Spleen (tissue), 13 donors: ENCODE results near the gene CYP2A7. TPM values are rescaled to one million over a fixed set of nuclear protein-coding genes. Genes with fewer than 3 reads are reported as not detected.
"Not testable (repeated sequence)": the region's sequence is repeated elsewhere in the genome, so short reads cannot be mapped to it uniquely, and the experiment has no call there.

ENCODE experiments used
- DNase-seq: peaks from one replicate; pipeline ENCODE4 v3.0.0-alpha.2; 2020
- H3K27ac ChIP-seq, 8 donors: fragments of 200-600 bp; sonication (generic) in 7 of 8; 1 replicate in 4 of 8; 2 replicates in 4 of 8; pipeline versions ENCODE4 v1.5.0 to v1.8.0; 2016 to 2021; ENCODE audit warnings: inconsistent platforms in 4 of 8, mild to moderate bottlenecking in 4 of 8, moderate library complexity in 1 of 8
- H3K27me3 ChIP-seq, 7 donors: fragments of 200-600 bp; sonication (generic) in 6 of 7; replicated peaks in 1 of 7; 1 replicate in 4 of 7; 2 replicates in 3 of 7; pipeline versions ENCODE4 v1.5.0 to v1.8.0; 2016 to 2021; ENCODE audit warnings: inconsistent platforms in 3 of 7, mild to moderate bottlenecking in 1 of 7
- H3K36me3 ChIP-seq, 6 donors: fragments of 200-600 bp; sonication (generic) in 5 of 6; 1 replicate in 4 of 6; 2 replicates in 2 of 6; pipeline versions ENCODE4 v1.5.0 to v1.8.0; 2016 to 2021; ENCODE audit warnings: inconsistent platforms in 2 of 6
- H3K4me1 ChIP-seq, 6 donors: fragments of 200-600 bp; sonication (generic) in 5 of 6; 1 replicate in 3 of 6; 2 replicates in 3 of 6; pipeline versions ENCODE4 v1.5.0 to v1.8.0; 2016 to 2021; ENCODE audit warnings: inconsistent platforms in 3 of 6
- H3K4me3 ChIP-seq, 8 donors: fragments of 200-600 bp; sonication (generic) in 7 of 8; 1 replicate in 4 of 8; 2 replicates in 4 of 8; pipeline versions ENCODE4 v1.5.0 to v1.8.0; 2016 to 2021; ENCODE audit warnings: inconsistent platforms in 4 of 8, mild to moderate bottlenecking in 4 of 8, moderate library complexity in 2 of 8
- H3K9me3 ChIP-seq, 8 donors: fragments of 200-600 bp; sonication (generic) in 7 of 8; 1 replicate in 4 of 8; 2 replicates in 4 of 8; pipeline versions ENCODE4 v1.5.0 to v1.8.0; 2016 to 2021; ENCODE audit warnings: inconsistent platforms in 4 of 8
- CTCF ChIP-seq, 11 experiments: fragments of 200-600 bp in 7 of 11; fragments of 450-650 bp in 4 of 11; sonication (generic) in 4 of 11; IDR thresholded peaks in 8 of 11; conservative IDR thresholded peaks in 3 of 11; 1 replicate in 7 of 11; 2 replicates in 4 of 11; pipeline versions ENCODE4 v1.4.0 to v1.8.0; 2016 to 2021; ENCODE audit warnings: antibody characterized with exemption in 11 of 11, inconsistent platforms in 4 of 11, mild to moderate bottlenecking in 1 of 11
- POLR2A ChIP-seq, 3 donors: fragments of 450-650 bp; IDR thresholded peaks; one replicate each; pipeline ENCODE4 v1.5.1; 2017; ENCODE audit warnings: antibody characterized with exemption in 3 of 3, mild to moderate bottlenecking in 1 of 3
- POLR2AphosphoS5 ChIP-seq, 3 donors: sonication (generic); formaldehyde crosslinking; IDR thresholded peaks; one replicate each; pipeline ENCODE4 v1.5.1; 2017; ENCODE audit warnings: antibody characterized with exemption in 3 of 3
- WGBS, 5 donors: extraction: QIAGEN DNeasy Blood & Tissue Kit in 3 of 5; methylation state at CpG; one replicate each; pipeline versions ENCODE4 v1.1.5 to v1.1.7; 2013 to 2018; 5-methylcytosine and 5-hydroxymethylcytosine counted together
- intact Hi-C: fragments of 100-400 bp; cut with DNase I; formaldehyde crosslinking; loops from one replicate; pipeline ENCODE4 v1.15.0; 2023; ENCODE audit warnings: low total_unique reads
- long read RNA-seq, 2 donors: transcript quantifications; one replicate each; lab custom pipeline, GENCODE V29; 2026
- polyA plus RNA-seq, 3 donors: library from polyadenylated mRNA; stranded (reverse); fragments of 200-250 nt; gene quantifications; one replicate each; pipeline ENCODE4 v1.2.1, GENCODE V29; 2013
- total RNA-seq, 7 donors: library from RNA; depleted of rRNA in 3 of 7; stranded (reverse); fragments of >200 nt in 3 of 7; fragmentation: NEBNext Ultra II Directional in 4 of 7; extraction: Animal tissue kit (Norgen Biotek cat#: 25700) in 4 of 7; gene quantifications; one replicate each; pipeline versions ENCODE4 v1.1.0 to v1.2.1, GENCODE V29; 2016 to 2021
- donor health status: healthy with polysubstance abuse.
- donor health status: DM: no; HTN: no; CAD: no; lungs with moderate emphysema.
- donor health status: DM: no; HTN: no; CAD: no.
- donor health status: Bipolar disorder and iron deficiency.
- donor health status: healthy.
- donor health status: DM: no; HTN: no; CAD: no.
- donor health status: DM: yes; HTN: yes; CAD: no.

The CYP2A7 gene, protein sequence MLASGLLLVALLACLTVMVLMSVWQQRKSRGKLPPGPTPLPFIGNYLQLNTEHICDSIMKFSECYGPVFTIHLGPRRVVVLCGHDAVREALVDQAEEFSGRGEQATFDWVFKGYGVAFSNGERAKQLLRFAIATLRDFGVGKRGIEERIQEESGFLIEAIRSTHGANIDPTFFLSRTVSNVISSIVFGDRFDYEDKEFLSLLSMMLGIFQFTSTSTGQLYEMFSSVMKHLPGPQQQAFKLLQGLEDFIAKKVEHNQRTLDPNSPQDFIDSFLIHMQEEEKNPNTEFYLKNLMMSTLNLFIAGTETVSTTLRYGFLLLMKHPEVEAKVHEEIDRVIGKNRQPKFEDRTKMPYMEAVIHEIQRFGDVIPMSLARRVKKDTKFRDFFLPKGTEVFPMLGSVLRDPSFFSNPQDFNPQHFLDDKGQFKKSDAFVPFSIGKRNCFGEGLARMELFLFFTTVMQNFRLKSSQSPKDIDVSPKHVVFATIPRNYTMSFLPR
- total RNA-seq (not detected), polyA plus RNA-seq (not detected)
- long read RNA-seq, donor 1 = 0 reads
- long read RNA-seq, donor 2 = 0 reads

DNA sequence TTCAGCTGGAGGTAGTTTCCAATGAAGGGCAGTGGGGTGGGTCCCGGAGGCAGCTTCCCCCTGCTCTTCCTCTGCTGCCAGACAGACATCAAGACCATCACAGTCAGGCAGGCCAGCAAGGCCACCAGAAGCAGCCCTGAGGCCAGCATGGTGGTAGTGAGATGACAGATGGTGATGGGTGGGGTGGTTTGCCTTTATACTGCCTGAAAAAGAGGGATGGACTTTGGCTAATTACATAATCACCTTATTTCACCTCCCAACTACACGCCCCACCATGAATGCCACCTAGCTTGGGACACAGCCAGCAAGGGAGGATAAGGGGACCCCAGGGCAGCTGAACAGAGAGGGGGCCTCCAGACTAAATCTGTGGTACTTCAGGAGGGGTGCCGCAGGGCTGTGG, at the start of gene CYP2A7:
Gene CYP2A7, minus strand, starts transcription at position 170 of the 400 bp plus-strand sequence. Its CDS starts 21 bp downstream, at position 149.
- H3K4me3 ChIP-seq, H3K4me1 ChIP-seq, H3K27ac ChIP-seq, H3K36me3 ChIP-seq, DNase-seq, intact Hi-C loops, H3K9me3 ChIP-seq: not testable (repeated sequence)
- peaks cover 0 to 24% (median 0%) of the 10 kb centered on the region in 7 donors for H3K27me3 ChIP-seq
- WGBS, 5 donors = 82 to 92% (median 88%) methylated on average over 2 to 3 of the region's 3 CpGs

- WGBS, 5 donors = 74 to 93% (median 90%) methylated on average over 2 of the region's 2 CpGs
Measured at GRCh38 chr19:40930799-40931198, 48.8 kb upstream of the CYP2A7 start.

GRCh38 chr19:40929942-40930341, 47.9 kb upstream of the CYP2A7 start:
- intact Hi-C loops, H3K36me3 ChIP-seq, H3K27ac ChIP-seq, H3K9me3 ChIP-seq, H3K4me1 ChIP-seq, H3K4me3 ChIP-seq, DNase-seq: not testable (repeated sequence)
- H3K27me3 ChIP-seq = peaks cover 0 to 24% (median 0%) of the 10 kb centered on the region in 7 donors
- WGBS, 5 donors = 71 to 81% (median 77%) methylated on average over 3 of the region's 3 CpGs

More at GRCh38 chr19:40930799-40931198, 48.8 kb upstream of the CYP2A7 start:
- intact Hi-C loops, H3K4me3 ChIP-seq, H3K27ac ChIP-seq, H3K9me3 ChIP-seq, H3K4me1 ChIP-seq, DNase-seq, H3K36me3 ChIP-seq: not testable (repeated sequence)
- peaks cover 0 to 24% (median 0%) of the 10 kb centered on the region in 7 donors for H3K27me3 ChIP-seq

GRCh38 chr19:40928850-40929249, 46.8 kb upstream of the CYP2A7 start:
- Histone ChIP-seq H3K36me3 (no peaks in the 10 kb centered on the region), H3K9me3 (no peaks in the 10 kb centered on the region), H3K4me1 (no peaks in the 10 kb centered on the region), H3K27me3 (peaks cover 0 to 24% (median 0%) of the 10 kb centered on the region in 7 donors), H3K4me3 (no peak overlapping the region), H3K27ac (no peak overlapping the region)
- intact Hi-C loops = no loop called here
- DNase-seq = no peak
- WGBS, 5 donors = 53 to 71% (median 63%) methylated on average over 1 of the region's 1 CpG
- TF ChIP-seq POLR2AphosphoS5 (IDR thresholded peaks at IDR 0.05) = no peak
- no peak for TF ChIP-seq CTCF (IDR thresholded peaks at IDR 0.05 in 8 of 11, conservative IDR thresholded peaks at IDR 0.05 in 3 of 11)
- no peak for TF ChIP-seq POLR2A (IDR thresholded peaks at IDR 0.05)

- Histone ChIP-seq H3K36me3 (no peaks in the 10 kb centered on the region), H3K9me3 (no peaks in the 10 kb centered on the region), H3K27ac (no peak overlapping the region), H3K4me1 (no peaks in the 10 kb centered on the region), H3K4me3 (no peak overlapping the region), H3K27me3 (peaks cover 0 to 20% (median 0%) of the 10 kb centered on the region in 7 donors)
- intact Hi-C loops = no loop called here
- DNase-seq = no peak
- TF ChIP-seq CTCF (IDR thresholded peaks at IDR 0.05 in 8 of 11, conservative IDR thresholded peaks at IDR 0.05 in 3 of 11) (no peak), POLR2A (IDR thresholded peaks at IDR 0.05) (no peak), POLR2AphosphoS5 (IDR thresholded peaks at IDR 0.05) (no peak)
- 65 to 98% (median 79%) methylated on average over 3 of the region's 3 CpGs for WGBS, 5 donors
Measured at GRCh38 chr19:40927567-40927966, 45.5 kb upstream of the CYP2A7 start.

GRCh38 chr19:40926276-40926675, 44.2 kb upstream of the CYP2A7 start:
- intact Hi-C loops, H3K9me3 ChIP-seq, H3K36me3 ChIP-seq, H3K4me3 ChIP-seq, H3K27ac ChIP-seq, DNase-seq, H3K4me1 ChIP-seq: not testable (repeated sequence)
- H3K27me3 ChIP-seq = peaks cover 0 to 17% (median 0%) of the 10 kb centered on the region in 7 donors
- 85 to 97% (median 89%) methylated on average over 1 of the region's 1 CpG for WGBS, 5 donors
